H9 (cell line): Measurements from ENCODE around the gene BTBD7. TPM values are rescaled to one million over a fixed set of nuclear protein-coding genes. Genes with fewer than 3 reads are reported as not detected.

Experiments used
- DNase-seq: peaks from one replicate; pipeline ENCODE4 v3.0.0-alpha.2; 2017
- H2AFZ ChIP-seq: one replicate; pipeline ENCODE4 v1.6.1; 2013; ENCODE audit warnings: mild to moderate bottlenecking, low read length, control low read depth, moderate library complexity
- H2AK5ac ChIP-seq: 2 replicates; pipeline ENCODE4 v1.6.1; 2013; ENCODE audit warnings: low read length, control low read depth, mixed read lengths; ENCODE audit not compliant: insufficient read length
- H2BK120ac ChIP-seq: one replicate; pipeline ENCODE4 v1.6.1; 2013; ENCODE audit warnings: low read depth, mild to moderate bottlenecking, low read length, control low read depth, inconsistent platforms; ENCODE audit not compliant: poor library complexity, severe bottlenecking
- H2BK12ac ChIP-seq: 2 replicates; pipeline ENCODE4 v1.6.1; 2013; ENCODE audit warnings: low read length, control low read depth, mixed read lengths, low read depth; ENCODE audit not compliant: insufficient read length
- H2BK15ac ChIP-seq: 2 replicates; pipeline ENCODE4 v1.6.1; 2013; ENCODE audit warnings: low read depth, low read length, control low read depth
- H2BK20ac ChIP-seq: one replicate; pipeline ENCODE4 v1.6.1; 2013; ENCODE audit warnings: low read depth, mild to moderate bottlenecking, low read length, control low read depth, inconsistent platforms; ENCODE audit not compliant: poor library complexity, severe bottlenecking
- H2BK5ac ChIP-seq: 2 replicates; pipeline ENCODE4 v1.6.1; 2013; ENCODE audit warnings: low read length, control low read depth, mixed read lengths; ENCODE audit not compliant: insufficient read length
- H3K14ac ChIP-seq: 2 replicates; pipeline ENCODE4 v1.6.1; 2013; ENCODE audit warnings: low read length, control low read depth; ENCODE audit not compliant: insufficient read depth
- H3K18ac ChIP-seq: 2 replicates; pipeline ENCODE4 v1.6.1; 2013; ENCODE audit warnings: low read depth, mild to moderate bottlenecking, mixed read lengths, low read length, control low read depth; ENCODE audit not compliant: insufficient read length
- H3K23ac ChIP-seq: 2 replicates; pipeline ENCODE4 v1.6.1; 2013; ENCODE audit warnings: low read length, control low read depth, mixed read lengths, low read depth; ENCODE audit not compliant: insufficient read length
- H3K23me2 ChIP-seq: 2 replicates; pipeline ENCODE4 v1.6.1; 2013; ENCODE audit warnings: low read depth, mild to moderate bottlenecking, mixed read lengths, low read length, control low read depth; ENCODE audit not compliant: insufficient read length, poor library complexity, severe bottlenecking
- H3K27ac ChIP-seq: 2 replicates; pipeline ENCODE4 v1.5.1; 2013; ENCODE audit warnings: low read length, control low read depth, mixed read lengths, low read depth; ENCODE audit not compliant: insufficient read length
- H3K27me3 ChIP-seq: 2 replicates; pipeline ENCODE4 v1.6.1; 2013; ENCODE audit warnings: low read length, control low read depth, inconsistent platforms; ENCODE audit not compliant: insufficient read depth
- H3K4ac ChIP-seq: 2 replicates; pipeline ENCODE4 v1.6.1; 2013; ENCODE audit warnings: low read depth, mild to moderate bottlenecking, control low read depth, inconsistent platforms, low read length, moderate library complexity
- H3K4me1 ChIP-seq: 2 replicates; pipeline ENCODE4 v1.6.1; 2013; ENCODE audit warnings: low read length, control low read depth, inconsistent platforms; ENCODE audit not compliant: insufficient read depth
- H3K4me2 ChIP-seq: 2 replicates; pipeline ENCODE4 v1.6.1; 2013; ENCODE audit warnings: low read length, control low read depth, mixed read lengths; ENCODE audit not compliant: insufficient read length, insufficient read depth
- H3K56ac ChIP-seq: 2 replicates; pipeline ENCODE4 v1.6.1; 2013; ENCODE audit warnings: low read depth, mild to moderate bottlenecking, mixed read lengths, low read length, control low read depth; ENCODE audit not compliant: insufficient read length
- H3K79me1 ChIP-seq: 2 replicates; pipeline ENCODE4 v1.6.1; 2013; ENCODE audit warnings: low read depth, mild to moderate bottlenecking, moderate library complexity, low read length, control low read depth, inconsistent platforms; ENCODE audit not compliant: insufficient read depth, poor library complexity, severe bottlenecking
- H3K79me2 ChIP-seq: 2 replicates; pipeline ENCODE4 v1.6.1; 2013; ENCODE audit warnings: low read length, control low read depth, inconsistent platforms; ENCODE audit not compliant: insufficient read depth
- H3K9ac ChIP-seq: 2 replicates; pipeline ENCODE4 v1.6.1; 2013; ENCODE audit warnings: low read length, control low read depth, mixed read lengths; ENCODE audit not compliant: insufficient read length; ENCODE audit errors: extremely low read depth
- H3K9me3 ChIP-seq: one replicate; pipeline ENCODE4 v1.6.1; 2013; ENCODE audit warnings: low read depth, low read length, inconsistent platforms; ENCODE audit not compliant: control insufficient read depth
- H3T11ph ChIP-seq: one replicate; pipeline ENCODE4 v1.6.1; 2013; ENCODE audit warnings: mild to moderate bottlenecking, low read length, control low read depth, inconsistent platforms
- H4K20me1 ChIP-seq: one replicate; pipeline ENCODE4 v1.6.1; 2013; ENCODE audit not compliant: control insufficient read depth, insufficient read length, insufficient read depth
- H4K5ac ChIP-seq: 2 replicates; pipeline ENCODE4 v1.6.1; 2013; ENCODE audit warnings: low read depth, mild to moderate bottlenecking, mixed read lengths, low read length, control low read depth; ENCODE audit not compliant: insufficient read length
- H4K8ac ChIP-seq: replicated peaks from 2 replicates; pipeline ENCODE4 v1.6.1; 2013; ENCODE audit warnings: low read length, control low read depth, mixed read lengths, low read depth; ENCODE audit not compliant: insufficient read length
- H4K91ac ChIP-seq: 2 replicates; pipeline ENCODE4 v1.6.1; 2013; ENCODE audit warnings: low read depth, mild to moderate bottlenecking, moderate library complexity, mixed read lengths, low read length, control low read depth; ENCODE audit not compliant: insufficient read length
- H3K27ac Mint-ChIP-seq, 3 experiments: 2 replicates in 2 of 3; 3 replicates in 1 of 3; pipeline ENCODE4 v1.8.0; 2020 to 2021; ENCODE audit warnings: mixed read lengths in 3 of 3, mild to moderate bottlenecking in 1 of 3, moderate library complexity in 1 of 3
- H3K27me3 Mint-ChIP-seq: 2 replicates; pipeline ENCODE4 v1.8.0; 2021; ENCODE audit warnings: low read depth, mild to moderate bottlenecking, moderate library complexity, mixed read lengths
- H3K36me3 Mint-ChIP-seq, 3 experiments: 2 replicates in 2 of 3; 3 replicates in 1 of 3; pipeline ENCODE4 v1.8.0; 2020 to 2021; ENCODE audit warnings: low read depth in 3 of 3, mixed read lengths in 3 of 3; ENCODE audit not compliant: insufficient read depth in 1 of 3
- H3K4me1 Mint-ChIP-seq, 2 experiments: 2 replicates each; pipeline ENCODE4 v1.8.0; 2020; ENCODE audit warnings: mixed read lengths in 2 of 2
- H3K4me3 Mint-ChIP-seq, 2 experiments: 2 replicates in 1 of 2; 3 replicates in 1 of 2; pipeline ENCODE4 v1.8.0; 2020 to 2021; ENCODE audit warnings: mild to moderate bottlenecking in 2 of 2, mixed read lengths in 2 of 2, moderate library complexity in 1 of 2
- H3K9me3 Mint-ChIP-seq, 2 experiments: 2 replicates in 1 of 2; 3 replicates in 1 of 2; pipeline ENCODE4 v1.8.0; 2020; ENCODE audit warnings: mild to moderate bottlenecking in 2 of 2, mixed read lengths in 2 of 2, moderate library complexity in 1 of 2
- CTCF ChIP-seq: fragments of 200-600 bp; sonication (generic); conservative IDR thresholded peaks from 3 replicates; pipeline ENCODE4 v1.8.0; 2021; ENCODE audit warnings: antibody characterized with exemption, mild to moderate bottlenecking
- WGBS: extraction: QIAGEN DNeasy Blood & Tissue Kit; methylation state at CpG from one replicate; pipeline ENCODE4 v1.1.7; 2013; ENCODE audit warnings: missing lambda C conversion rate, low lambda C conversion rate, mixed read lengths; ENCODE audit not compliant: insufficient read length; ENCODE audit errors: extremely low coverage; 5-methylcytosine and 5-hydroxymethylcytosine counted together
- total RNA-seq: library from RNA; stranded (reverse); gene quantifications from 2 replicates; pipeline ENCODE4 v1.2.1, GENCODE V29; 2021

BTBD7 gene
- total RNA-seq, 1 experiment from 2014 or later = 44.1 TPM

GRCh38 chr14:93322929-93323599 is 9.8 kb downstream of the BTBD7 start:
- TF ChIP-seq CTCF = no peak
- no peak overlapping the region for H3K18ac ChIP-seq
- no peaks in the 10 kb centered on the region for H4K20me1 ChIP-seq
- peaks cover 0 to 8% (median 0%) of the 10 kb centered on the region in 3 experiments; a peak in 3 of 7 replicates for H3K36me3 Mint-ChIP-seq
- no peak overlapping the region for H2BK12ac ChIP-seq
- H3K23ac ChIP-seq = no peak overlapping the region
- WGBS = no CpG with 5 or more reads among the region's 5 CpGs
- no peak overlapping the region for H4K5ac ChIP-seq
- H2BK5ac ChIP-seq = no peak overlapping the region
- peaks cover 2% of the 10 kb centered on the region; the same call in 1 of the 2 replicates for H3K4me1 ChIP-seq
- H3K27me3 Mint-ChIP-seq = no peaks in the 10 kb centered on the region
- no peak overlapping the region for H3K27ac ChIP-seq
- H3K79me1 ChIP-seq = peaks cover 10% of the 10 kb centered on the region
- peaks cover 14% of the 10 kb centered on the region; the same call in 1 of the 2 replicates for H3K79me2 ChIP-seq
- no peak overlapping the region for H3T11ph ChIP-seq
- no peaks in the 10 kb centered on the region for H3K27me3 ChIP-seq
- no peak overlapping the region for H4K91ac ChIP-seq
- H3K14ac ChIP-seq = no peak overlapping the region
- H3K23me2 ChIP-seq = peaks cover 2% of the 10 kb centered on the region
- no peak overlapping the region for H3K56ac ChIP-seq
- no peak overlapping the region for H3K4me3 Mint-ChIP-seq
- no peak overlapping the region for H3K4me2 ChIP-seq
- no peak overlapping the region for H3K4ac ChIP-seq
- H3K4me1 Mint-ChIP-seq = peaks cover 18 to 24% of the 10 kb centered on the region in 2 experiments
- H3K9me3 ChIP-seq = no peaks in the 10 kb centered on the region
- no peak overlapping the region for H2AFZ ChIP-seq
- H2AK5ac ChIP-seq = no peak overlapping the region
- no peak overlapping the region for H3K27ac Mint-ChIP-seq
- no peak overlapping the region for H2BK20ac ChIP-seq
- no peak overlapping the region for H4K8ac ChIP-seq
- DNase-seq = no peak
- H2BK120ac ChIP-seq = no peak overlapping the region
- H3K9me3 Mint-ChIP-seq = no peaks in the 10 kb centered on the region
- no peak overlapping the region for H2BK15ac ChIP-seq
- no peak overlapping the region for H3K9ac ChIP-seq
